Retinal pigment epithelial cell (primary cell): ENCODE measurements around the gene OR4D5.

Experiments used
- DNase-seq: peaks from one replicate; pipeline ENCODE4 v3.0.0-alpha.2; 2010; ENCODE audit warnings: low read depth
- H3K4me3 ChIP-seq: 2 replicates; pipeline ENCODE4 v1.5.1; 2011; ENCODE audit warnings: mild to moderate bottlenecking, low read length, control low read depth, moderate library complexity
- CTCF ChIP-seq: conservative IDR thresholded peaks from 2 replicates; pipeline ENCODE4 v1.5.1; 2011; ENCODE audit warnings: low read depth, low read length, control low read depth, inconsistent platforms

OR4D5 gene

GRCh38 chr11:123939317-123939716, at the start of gene OR4D5:
Gene OR4D5, plus strand, starts transcription at chr11:123939617. Its CDS starts 0 bp downstream, at chr11:123939617.
- DNase-seq: no peak
- no peak for TF ChIP-seq CTCF
- H3K4me3 ChIP-seq: no peak within 1 kb of the TSS

GRCh38 chr11:123892031-123892430, 47.4 kb upstream of the OR4D5 start:
- TF ChIP-seq CTCF: no peak
- no peak overlapping the region for H3K4me3 ChIP-seq
- DNase-seq: no peak

GRCh38 chr11:123899792-123900191, 39.6 kb upstream of the OR4D5 start:
- DNase-seq: no peak
- H3K4me3 ChIP-seq: no peak overlapping the region
- TF ChIP-seq CTCF: no peak

- no peak for DNase-seq
- no peak for TF ChIP-seq CTCF
- no peak within 1 kb of the TSS for H3K4me3 ChIP-seq
Measured at GRCh38 chr11:123901867-123902266, 37.5 kb upstream of the OR4D5 start, which contains the start of gene OR8D4. Gene OR8D4, plus strand, starts transcription at chr11:123902167. Its CDS starts 4,265 bp downstream, at chr11:123906432.

GRCh38 chr11:123903932-123904331, 35.5 kb upstream of the OR4D5 start:
- H3K4me3 ChIP-seq: no peak overlapping the region
- DNase-seq: no peak
- TF ChIP-seq CTCF: no peak

GRCh38 chr11:123904932-123905331, 34.5 kb upstream of the OR4D5 start:
- no peak for TF ChIP-seq CTCF
- no peak for DNase-seq
- no peak overlapping the region for H3K4me3 ChIP-seq

GRCh38 chr11:123905826-123906225, 33.6 kb upstream of the OR4D5 start:
- H3K4me3 ChIP-seq: no peak overlapping the region
- TF ChIP-seq CTCF: no peak
- DNase-seq: no peak
